ENCODE data around the gene RNASE12. TPM values are rescaled to one million over a fixed set of nuclear protein-coding genes. Genes with fewer than 3 reads are reported as not detected.
A peak's percentile ranks its signal among the peaks of the same experiment; 100 is the strongest.

The RNASE12 gene
- total and polyA plus RNA-seq, 2 experiments from 2014 or later: not detected

GRCh38 chr14:20617138-20618003 is 26.2 kb upstream of the RNASE12 start:
- DNase-seq: no peak
- H3K4me2 ChIP-seq (ENCODE audit: unreplicated experiment): no peak overlapping the region
- no peak overlapping the region for H2AFZ ChIP-seq
- no peak overlapping the region for H3K4me3 ChIP-seq
- H3F3A ChIP-seq (ENCODE audit: insufficient read depth): peaks cover 27% of the 10 kb centered on the region
- in situ Hi-C loops (cut with MboI): no loop called here
- H3K9me3 ChIP-seq (ENCODE audit: low read depth): no peaks in the 10 kb centered on the region
- no peaks in the 10 kb centered on the region for H3K27me3 ChIP-seq (replicated peaks; ENCODE audit: insufficient read depth)
- no peak overlapping the region for H3K27ac ChIP-seq
- H3K79me2 ChIP-seq (ENCODE audit: insufficient read depth): no peaks in the 10 kb centered on the region
- 75% methylated on average over 12 of the region's 12 CpGs for WGBS, 2 experiments (ENCODE audit: low coverage in 1 of 2, low lambda C conversion rate in 2 of 2, missing lambda C conversion rate in 2 of 2)
- H3K36me3 ChIP-seq (ENCODE audit: low read depth): no peaks in the 10 kb centered on the region
- peaks cover 3% of the 10 kb centered on the region; the same call in 1 of the 2 replicates for H4K20me1 ChIP-seq (ENCODE audit: insufficient read depth)
- H3K4me1 ChIP-seq (ENCODE audit: insufficient read depth): peaks cover 7% of the 10 kb centered on the region; the same call in 1 of the 2 replicates
- H3K9me2 ChIP-seq (ENCODE audit: insufficient read depth): no peaks in the 10 kb centered on the region
- H3K9ac ChIP-seq: no peak overlapping the region
- no peak for TF ChIP-seq EZH2 (IDR thresholded peaks at IDR 0.05; ENCODE audit: insufficient read depth, poor library complexity, severe bottlenecking)
- no peak for TF ChIP-seq EZH2phosphoT487 (IDR thresholded peaks at IDR 0.05; ENCODE audit: insufficient read depth, low read depth)

GRCh38 chr14:20615996-20616395 is 24.8 kb upstream of the RNASE12 start:
- Histone ChIP-seq H2AFZ (no peak overlapping the region), H3K9me3 (ENCODE audit: low read depth) (no peaks in the 10 kb centered on the region), H3K9ac (no peak overlapping the region), H4K20me1 (ENCODE audit: insufficient read depth) (peaks cover 3% of the 10 kb centered on the region; the same call in 1 of the 2 replicates), H3K4me2 (ENCODE audit: unreplicated experiment) (no peak overlapping the region), H3K79me2 (ENCODE audit: insufficient read depth) (no peaks in the 10 kb centered on the region), H3K36me3 (ENCODE audit: low read depth) (no peaks in the 10 kb centered on the region), H3K27me3 (replicated peaks; ENCODE audit: insufficient read depth) (no peaks in the 10 kb centered on the region), H3K9me2 (ENCODE audit: insufficient read depth) (no peaks in the 10 kb centered on the region), H3K27ac (no peak overlapping the region), H3K4me1 (ENCODE audit: insufficient read depth) (peaks cover 8% of the 10 kb centered on the region; the same call in 1 of the 2 replicates), H3K4me3 (no peak overlapping the region), H3F3A (ENCODE audit: insufficient read depth) (peaks cover 40% of the 10 kb centered on the region)
- TF ChIP-seq EZH2 (IDR thresholded peaks at IDR 0.05; ENCODE audit: insufficient read depth, poor library complexity, severe bottlenecking) (no peak), EZH2phosphoT487 (IDR thresholded peaks at IDR 0.05; ENCODE audit: insufficient read depth, low read depth) (no peak)
- 71 to 75% methylated on average over 5 of the region's 5 CpGs for WGBS, 2 experiments (ENCODE audit: low coverage in 1 of 2, low lambda C conversion rate in 2 of 2, missing lambda C conversion rate in 2 of 2)
- in situ Hi-C loops (cut with MboI): no loop called here
- DNase-seq: no peak

- H3K4me3 ChIP-seq: peak overlapping the region; percentile 85
- H3K4me1 ChIP-seq (ENCODE audit: insufficient read depth): peaks cover 8% of the 10 kb centered on the region; the same call in 1 of the 2 replicates
- peak overlapping the region; percentile 79 for H3K27ac ChIP-seq
- no peaks in the 10 kb centered on the region for H3K27me3 ChIP-seq (replicated peaks; ENCODE audit: insufficient read depth)
- peak overlapping the region; percentile 95 for H2AFZ ChIP-seq
- DNase-seq: peak; percentile 71
- 7 to 9% methylated on average over 17 of the region's 17 CpGs for WGBS, 2 experiments (ENCODE audit: low coverage in 1 of 2, low lambda C conversion rate in 2 of 2, missing lambda C conversion rate in 2 of 2)
- H3K36me3 ChIP-seq (ENCODE audit: low read depth): no peaks in the 10 kb centered on the region
- peak overlapping the region; percentile 84 for H3K4me2 ChIP-seq (ENCODE audit: unreplicated experiment)
- in situ Hi-C loops (cut with MboI): loop anchor here (5.0 kb wide), 1 partner anchor 197 kb away; no protein-coding TSS in a partner anchor
- peaks cover 50% of the 10 kb centered on the region for H3F3A ChIP-seq (ENCODE audit: insufficient read depth)
- TF ChIP-seq EZH2phosphoT487 (IDR thresholded peaks at IDR 0.05; ENCODE audit: insufficient read depth, low read depth) (no peak), EZH2 (IDR thresholded peaks at IDR 0.05; ENCODE audit: insufficient read depth, poor library complexity, severe bottlenecking) (no peak)
- H3K9ac ChIP-seq: peak overlapping the region; percentile 81
- H3K9me3 ChIP-seq (ENCODE audit: low read depth): no peaks in the 10 kb centered on the region
- H4K20me1 ChIP-seq (ENCODE audit: insufficient read depth): peaks cover 3% of the 10 kb centered on the region; the same call in 1 of the 2 replicates
- H3K79me2 ChIP-seq (ENCODE audit: insufficient read depth): no peaks in the 10 kb centered on the region
- H3K9me2 ChIP-seq (ENCODE audit: insufficient read depth): no peaks in the 10 kb centered on the region
Measured at GRCh38 chr14:20614038-20614840, 23.1 kb upstream of the RNASE12 start.

Measured in GM23248 (cell line).